ENCODE results near the gene PLEKHH1.

DNA sequence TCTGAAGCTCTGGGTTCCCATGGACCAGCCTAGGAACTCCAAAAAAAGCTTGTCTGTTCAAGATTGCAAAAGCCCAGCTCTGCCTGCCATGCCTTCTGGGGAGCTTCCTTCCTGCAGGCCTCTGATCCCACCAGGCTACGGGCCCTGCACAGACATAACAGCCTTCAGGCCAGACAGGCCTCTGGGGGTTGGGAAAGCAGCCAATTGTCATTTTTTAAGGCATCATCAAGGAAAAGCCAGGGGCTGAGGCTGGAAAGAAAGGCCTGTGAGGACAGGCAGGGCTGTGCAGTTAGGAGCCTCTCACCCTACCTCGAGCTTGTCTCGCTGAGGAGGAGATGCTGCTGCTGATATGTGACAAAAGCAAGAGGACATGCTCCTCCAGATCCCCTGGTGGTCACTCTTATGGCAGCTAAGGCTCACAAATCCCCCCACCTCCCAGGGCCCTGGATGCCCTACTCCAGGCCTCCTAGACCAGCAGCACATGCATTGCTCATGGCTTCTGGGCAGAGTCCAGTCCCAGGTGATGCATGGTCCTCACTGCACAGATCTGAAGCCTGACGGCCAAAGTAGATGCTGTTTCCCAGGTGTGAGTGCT is 47.5 kb upstream of the PLEKHH1 start:
- TF ChIP-seq, protein P1, sequence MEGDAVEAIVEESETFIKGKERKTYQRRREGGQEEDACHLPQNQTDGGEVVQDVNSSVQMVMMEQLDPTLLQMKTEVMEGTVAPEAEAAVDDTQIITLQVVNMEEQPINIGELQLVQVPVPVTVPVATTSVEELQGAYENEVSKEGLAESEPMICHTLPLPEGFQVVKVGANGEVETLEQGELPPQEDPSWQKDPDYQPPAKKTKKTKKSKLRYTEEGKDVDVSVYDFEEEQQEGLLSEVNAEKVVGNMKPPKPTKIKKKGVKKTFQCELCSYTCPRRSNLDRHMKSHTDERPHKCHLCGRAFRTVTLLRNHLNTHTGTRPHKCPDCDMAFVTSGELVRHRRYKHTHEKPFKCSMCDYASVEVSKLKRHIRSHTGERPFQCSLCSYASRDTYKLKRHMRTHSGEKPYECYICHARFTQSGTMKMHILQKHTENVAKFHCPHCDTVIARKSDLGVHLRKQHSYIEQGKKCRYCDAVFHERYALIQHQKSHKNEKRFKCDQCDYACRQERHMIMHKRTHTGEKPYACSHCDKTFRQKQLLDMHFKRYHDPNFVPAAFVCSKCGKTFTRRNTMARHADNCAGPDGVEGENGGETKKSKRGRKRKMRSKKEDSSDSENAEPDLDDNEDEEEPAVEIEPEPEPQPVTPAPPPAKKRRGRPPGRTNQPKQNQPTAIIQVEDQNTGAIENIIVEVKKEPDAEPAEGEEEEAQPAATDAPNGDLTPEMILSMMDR (IDR thresholded peaks at IDR 0.05; ENCODE audit: insufficient read depth, low read depth, low read length): no peak
- TF ChIP-seq EZH2 (IDR thresholded peaks at IDR 0.05; ENCODE audit: insufficient read depth, low read length): no peak
